DND-41 (cell line): ENCODE measurements around the gene TMA7B.

Source experiments
- CTCF ChIP-seq: IDR thresholded peaks from 2 replicates; pipeline ENCODE4 v1.5.1; 2012; ENCODE audit warnings: borderline replicate concordance, low read length, moderate library complexity, mild to moderate bottlenecking; ENCODE audit not compliant: poor library complexity, severe bottlenecking; ENCODE audit errors: extremely low read depth
- EZH2 ChIP-seq: IDR thresholded peaks from 3 replicates; pipeline ENCODE4 v1.6.1; 2012; ENCODE audit warnings: borderline replicate concordance, low read depth, mild to moderate bottlenecking, moderate library complexity, low read length, inconsistent platforms; ENCODE audit not compliant: severe bottlenecking

- TF ChIP-seq CTCF (no peak), EZH2 (no peak)
Observed at GRCh38 chr22:39923696-39924095, 36.5 kb upstream of the TMA7B start.
